Measurements from ENCODE around the gene FARP2.

- TF ChIP-seq ZFP41 (tag by site-specific recombination; IDR thresholded peaks at IDR 0.05; ENCODE audit: borderline replicate concordance) (no peak), BCL11A (tag by site-specific recombination; IDR thresholded peaks at IDR 0.05; ENCODE audit: low read depth) (no peak), PBX3 (CRISPR knock-in tag; IDR thresholded peaks at IDR 0.05) (no peak), ZEB2 (tag by site-specific recombination; IDR thresholded peaks at IDR 0.05) (no peak), MYNN (tag by site-specific recombination; IDR thresholded peaks at IDR 0.05; ENCODE audit: borderline replicate concordance) (no peak), ZBTB10 (tag by site-specific recombination; IDR thresholded peaks at IDR 0.05) (no peak), ZNF426 (tag by site-specific recombination; IDR thresholded peaks at IDR 0.05) (no peak), ZBTB7A (tag by site-specific recombination; IDR thresholded peaks at IDR 0.05; ENCODE audit: low read depth) (no peak), CTCF (tag by site-specific recombination; IDR thresholded peaks at IDR 0.05) (no peak), ZBTB20 (tag by site-specific recombination; IDR thresholded peaks at IDR 0.05) (no peak)
- TF ChIP-seq, protein P1, sequence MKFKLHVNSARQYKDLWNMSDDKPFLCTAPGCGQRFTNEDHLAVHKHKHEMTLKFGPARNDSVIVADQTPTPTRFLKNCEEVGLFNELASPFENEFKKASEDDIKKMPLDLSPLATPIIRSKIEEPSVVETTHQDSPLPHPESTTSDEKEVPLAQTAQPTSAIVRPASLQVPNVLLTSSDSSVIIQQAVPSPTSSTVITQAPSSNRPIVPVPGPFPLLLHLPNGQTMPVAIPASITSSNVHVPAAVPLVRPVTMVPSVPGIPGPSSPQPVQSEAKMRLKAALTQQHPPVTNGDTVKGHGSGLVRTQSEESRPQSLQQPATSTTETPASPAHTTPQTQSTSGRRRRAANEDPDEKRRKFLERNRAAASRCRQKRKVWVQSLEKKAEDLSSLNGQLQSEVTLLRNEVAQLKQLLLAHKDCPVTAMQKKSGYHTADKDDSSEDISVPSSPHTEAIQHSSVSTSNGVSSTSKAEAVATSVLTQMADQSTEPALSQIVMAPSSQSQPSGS (tag by site-specific recombination; IDR thresholded peaks at IDR 0.05; ENCODE audit: low read depth), result no peak
Measured at GRCh38 chr2:241483305-241483704, 127.2 kb downstream of the FARP2 start.

All from HEK293 (cell line).